ENCODE data around the gene SPHK1.

DNA sequence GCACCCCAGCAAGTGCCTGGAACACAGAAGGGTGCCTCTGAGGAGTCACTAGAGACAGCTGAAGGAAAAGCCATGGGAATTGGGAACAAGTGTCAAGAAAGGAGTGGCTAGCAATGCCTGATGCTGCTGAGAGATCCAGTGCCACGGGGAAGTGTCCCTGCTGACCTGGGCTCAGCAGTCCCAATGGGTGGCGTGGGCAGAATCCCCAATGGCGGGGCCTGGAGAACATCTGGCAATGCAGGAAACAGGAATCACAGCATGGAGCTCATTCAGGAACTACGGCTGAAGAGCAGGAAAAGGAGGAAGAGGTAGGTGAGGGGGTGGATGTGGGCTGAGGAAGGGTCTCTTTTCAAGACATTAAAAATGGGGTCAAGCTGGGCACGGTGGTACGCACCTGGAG lies 38.5 kb downstream of the SPHK1 start:
- TF ChIP-seq, protein P1, sequence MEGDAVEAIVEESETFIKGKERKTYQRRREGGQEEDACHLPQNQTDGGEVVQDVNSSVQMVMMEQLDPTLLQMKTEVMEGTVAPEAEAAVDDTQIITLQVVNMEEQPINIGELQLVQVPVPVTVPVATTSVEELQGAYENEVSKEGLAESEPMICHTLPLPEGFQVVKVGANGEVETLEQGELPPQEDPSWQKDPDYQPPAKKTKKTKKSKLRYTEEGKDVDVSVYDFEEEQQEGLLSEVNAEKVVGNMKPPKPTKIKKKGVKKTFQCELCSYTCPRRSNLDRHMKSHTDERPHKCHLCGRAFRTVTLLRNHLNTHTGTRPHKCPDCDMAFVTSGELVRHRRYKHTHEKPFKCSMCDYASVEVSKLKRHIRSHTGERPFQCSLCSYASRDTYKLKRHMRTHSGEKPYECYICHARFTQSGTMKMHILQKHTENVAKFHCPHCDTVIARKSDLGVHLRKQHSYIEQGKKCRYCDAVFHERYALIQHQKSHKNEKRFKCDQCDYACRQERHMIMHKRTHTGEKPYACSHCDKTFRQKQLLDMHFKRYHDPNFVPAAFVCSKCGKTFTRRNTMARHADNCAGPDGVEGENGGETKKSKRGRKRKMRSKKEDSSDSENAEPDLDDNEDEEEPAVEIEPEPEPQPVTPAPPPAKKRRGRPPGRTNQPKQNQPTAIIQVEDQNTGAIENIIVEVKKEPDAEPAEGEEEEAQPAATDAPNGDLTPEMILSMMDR (IDR thresholded peaks at IDR 0.05), result no peak
- no peak for TF ChIP-seq POLR2A (IDR thresholded peaks at IDR 0.05)
